PFSK-1 (cell line): ENCODE data around the gene DNM3.

Experiments
- FOXP2 ChIP-seq: optimal IDR thresholded peaks from 2 replicates; pipeline ENCODE3; 2011; ENCODE audit warnings: borderline replicate concordance, control low read depth, inconsistent platforms; ENCODE audit not compliant: insufficient read depth; ENCODE audit errors: extremely low read length, extremely low read depth
- POLR2AphosphoS5 ChIP-seq: IDR thresholded peaks from 2 replicates; pipeline ENCODE4 v1.6.1; 2012; ENCODE audit warnings: low read depth, mild to moderate bottlenecking, control low read depth, low read length, moderate library complexity
- REST ChIP-seq, 2 experiments: IDR thresholded peaks; 2 replicates each; pipeline versions ENCODE4 v1.6.1 to v1.8.0; 2011 to 2012; ENCODE audit warnings: low read depth in 2 of 2, low read length in 2 of 2, control low read depth in 1 of 2, inconsistent platforms in 1 of 2, mild to moderate bottlenecking in 1 of 2, moderate library complexity in 1 of 2; ENCODE audit not compliant: insufficient read depth in 1 of 2
- SIN3A ChIP-seq: IDR thresholded peaks from 2 replicates; pipeline ENCODE4 v1.6.1; 2012; ENCODE audit warnings: mild to moderate bottlenecking, low read length, moderate library complexity, borderline replicate concordance; ENCODE audit not compliant: insufficient read depth
- TAF1 ChIP-seq: IDR thresholded peaks from 2 replicates; pipeline ENCODE4 v1.6.1; 2012; ENCODE audit warnings: low read length, control low read depth, borderline replicate concordance; ENCODE audit not compliant: insufficient read depth

DNM3 gene

GRCh38 chr1:172122381-172122780 lies 281.1 kb downstream of the DNM3 start:
- TF ChIP-seq FOXP2 (no peak), TAF1 (no peak), SIN3A (no peak), REST (IDR thresholded peaks at IDR 0.05; ENCODE audit: insufficient read depth in 1 of 2, low read depth in 2 of 2, low read length in 2 of 2) (no peak)

- TF ChIP-seq TAF1 (no peak), POLR2AphosphoS5 (no peak), REST (IDR thresholded peaks at IDR 0.05; ENCODE audit: insufficient read depth in 1 of 2, low read depth in 2 of 2, low read length in 2 of 2) (no peak), SIN3A (no peak), FOXP2 (no peak)
These were observed 284.0 kb downstream of the DNM3 start for GRCh38 chr1:172125250-172125649.

GRCh38 chr1:172125812-172126430 lies 284.6 kb downstream of the DNM3 start:
- no peak for TF ChIP-seq POLR2AphosphoS5
- TF ChIP-seq FOXP2: no peak
- TF ChIP-seq SIN3A: no peak
- TF ChIP-seq TAF1: no peak
- no peak for TF ChIP-seq REST (IDR thresholded peaks at IDR 0.05; ENCODE audit: insufficient read depth in 1 of 2, low read depth in 2 of 2, low read length in 2 of 2)

GRCh38 chr1:172132836-172133235 lies 291.5 kb downstream of the DNM3 start:
- no peak for TF ChIP-seq TAF1
- no peak for TF ChIP-seq FOXP2
- TF ChIP-seq POLR2AphosphoS5: no peak
- no peak for TF ChIP-seq SIN3A
- TF ChIP-seq REST (IDR thresholded peaks at IDR 0.05; ENCODE audit: insufficient read depth in 1 of 2, low read depth in 2 of 2, low read length in 2 of 2): no peak
